AG09319 (cell line): ENCODE results near the gene TRIP12.
A peak's percentile ranks its signal among the peaks of the same experiment; 100 is the strongest.

ENCODE experiments used
- DNase-seq: peaks from one replicate; pipeline ENCODE4 v3.0.0-alpha.2; 2010; ENCODE audit warnings: low read depth; ENCODE audit errors: extremely low read depth
- CTCF ChIP-seq: IDR thresholded peaks from 2 replicates; pipeline ENCODE4 v1.5.1; 2011; ENCODE audit warnings: low read depth, mild to moderate bottlenecking, inconsistent platforms, low read length, moderate library complexity

TRIP12 gene

GRCh38 chr2:229783108-229783721 lies 138.6 kb downstream of the TRIP12 start:
- TF ChIP-seq CTCF: no peak
- DNase-seq: no peak

- DNase-seq: peak; percentile 24
Measured at GRCh38 chr2:229780856-229781773, 140.7 kb downstream of the TRIP12 start.

GRCh38 chr2:229779650-229780049 lies 142.2 kb downstream of the TRIP12 start:
- no peak for TF ChIP-seq CTCF
- DNase-seq: no peak

More at GRCh38 chr2:229780856-229781773, 140.7 kb downstream of the TRIP12 start:
- TF ChIP-seq CTCF: peak; percentile 87

GRCh38 chr2:229777716-229778115 lies 144.1 kb downstream of the TRIP12 start:
- DNase-seq: no peak
- TF ChIP-seq CTCF: no peak

GRCh38 chr2:229775614-229776313 lies 146.0 kb downstream of the TRIP12 start:
- DNase-seq: no peak

GRCh38 chr2:229774237-229774636 lies 147.6 kb downstream of the TRIP12 start:
- TF ChIP-seq CTCF: no peak
- DNase-seq: no peak

More at GRCh38 chr2:229775614-229776313, 146.0 kb downstream of the TRIP12 start:
- TF ChIP-seq CTCF: no peak
